ENCODE data around the gene AP4E1. TPM values are rescaled to one million over a fixed set of nuclear protein-coding genes. Genes with fewer than 3 reads are reported as not detected.

The AP4E1 gene
- polyA plus RNA-seq, 1 donor (not counting 4 experiments of a cell fraction or from before 2014, with no cell fraction given), result 7.9 TPM

DNA sequence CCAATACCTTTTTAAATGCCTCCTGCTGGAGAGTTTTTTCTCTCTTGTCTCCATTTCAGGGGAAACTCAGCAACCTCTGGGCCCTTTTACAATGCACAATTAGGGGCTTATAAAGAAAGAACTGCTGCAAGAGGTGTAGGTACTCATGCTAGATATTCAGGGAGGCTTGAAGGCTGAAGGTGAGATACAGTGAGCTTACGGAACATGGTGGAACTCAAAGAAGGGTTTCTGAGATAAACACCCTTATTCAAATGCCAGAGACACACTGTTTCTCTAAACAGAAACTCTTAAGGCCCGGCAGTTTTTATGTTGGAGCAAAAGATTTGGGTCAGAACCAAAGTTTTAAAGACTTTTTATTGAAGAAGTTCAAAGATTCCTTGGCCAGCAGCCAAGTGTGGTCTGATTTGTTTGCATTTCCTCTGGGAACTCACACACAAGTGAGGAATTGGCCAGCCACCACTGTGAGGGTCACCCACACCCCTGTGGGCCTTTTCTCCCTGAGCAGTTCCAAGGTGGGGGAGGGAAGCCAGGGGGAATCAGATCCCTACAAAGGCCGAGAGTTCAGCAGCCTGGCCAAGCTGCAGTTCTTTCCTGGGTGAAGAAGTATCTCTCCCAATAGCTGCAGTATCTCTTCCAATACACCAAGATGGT, 138.4 kb downstream of the AP4E1 start:
- no peaks in the 10 kb centered on the region for H3K9me3 ChIP-seq (ENCODE audit: control insufficient read depth, low read depth, low read length)

DNA sequence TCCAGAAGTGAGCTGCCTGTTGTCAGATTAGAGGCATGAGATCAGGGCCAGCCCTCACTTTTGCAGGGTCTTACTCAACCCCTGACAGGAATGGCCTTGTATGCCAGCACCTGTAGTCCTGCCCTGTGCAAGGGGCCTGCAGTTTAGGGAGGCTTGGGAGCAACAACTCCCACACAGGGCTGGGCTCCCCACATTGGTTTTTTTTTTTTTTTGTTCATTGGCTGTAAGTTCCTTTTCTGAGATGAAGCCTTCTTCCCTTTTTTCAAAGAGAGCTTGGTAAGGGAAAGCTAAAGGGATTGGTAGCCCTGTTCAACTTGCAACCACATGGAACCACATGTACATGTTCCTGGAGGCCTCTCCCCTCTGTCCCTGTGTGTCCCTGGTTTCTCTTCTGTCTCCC, 139.8 kb downstream of the AP4E1 start:
- H3K4me3 ChIP-seq (ENCODE audit: control insufficient read depth in 2 of 3, extremely low read depth in 1 of 3, insufficient read depth in 2 of 3, low read depth in 1 of 3, low read length in 3 of 3), result no peak overlapping the region
- H3K9ac ChIP-seq (ENCODE audit: control insufficient read depth, extremely low read depth, insufficient read depth, low read length), result no peak overlapping the region
- no peaks in the 10 kb centered on the region for H3K9me1 ChIP-seq (ENCODE audit: control insufficient read depth, extremely low read depth, insufficient read depth, low read length)
- H2AFZ ChIP-seq (ENCODE audit: control insufficient read depth, low read length), result no peak overlapping the region
- no peaks in the 10 kb centered on the region for H3K4me1 ChIP-seq (ENCODE audit: control insufficient read depth, extremely low read depth, insufficient read depth, low read length)
- no peaks in the 10 kb centered on the region for H3K79me2 ChIP-seq (ENCODE audit: control insufficient read depth, insufficient read depth, low read length)
- TF ChIP-seq, protein P1, sequence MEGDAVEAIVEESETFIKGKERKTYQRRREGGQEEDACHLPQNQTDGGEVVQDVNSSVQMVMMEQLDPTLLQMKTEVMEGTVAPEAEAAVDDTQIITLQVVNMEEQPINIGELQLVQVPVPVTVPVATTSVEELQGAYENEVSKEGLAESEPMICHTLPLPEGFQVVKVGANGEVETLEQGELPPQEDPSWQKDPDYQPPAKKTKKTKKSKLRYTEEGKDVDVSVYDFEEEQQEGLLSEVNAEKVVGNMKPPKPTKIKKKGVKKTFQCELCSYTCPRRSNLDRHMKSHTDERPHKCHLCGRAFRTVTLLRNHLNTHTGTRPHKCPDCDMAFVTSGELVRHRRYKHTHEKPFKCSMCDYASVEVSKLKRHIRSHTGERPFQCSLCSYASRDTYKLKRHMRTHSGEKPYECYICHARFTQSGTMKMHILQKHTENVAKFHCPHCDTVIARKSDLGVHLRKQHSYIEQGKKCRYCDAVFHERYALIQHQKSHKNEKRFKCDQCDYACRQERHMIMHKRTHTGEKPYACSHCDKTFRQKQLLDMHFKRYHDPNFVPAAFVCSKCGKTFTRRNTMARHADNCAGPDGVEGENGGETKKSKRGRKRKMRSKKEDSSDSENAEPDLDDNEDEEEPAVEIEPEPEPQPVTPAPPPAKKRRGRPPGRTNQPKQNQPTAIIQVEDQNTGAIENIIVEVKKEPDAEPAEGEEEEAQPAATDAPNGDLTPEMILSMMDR (optimal IDR thresholded peaks at IDR 0.05 in 1 of 3, IDR thresholded peaks at IDR 0.05 in 1 of 3, conservative IDR thresholded peaks at IDR 0.05 in 1 of 3; ENCODE audit: extremely low read depth in 1 of 3, insufficient read depth in 2 of 3, low read length in 3 of 3), result no peak
- TF ChIP-seq EZH2 (IDR thresholded peaks at IDR 0.05; ENCODE audit: low read length), result no peak
- no peaks in the 10 kb centered on the region for H3K27me3 ChIP-seq (ENCODE audit: control insufficient read depth, extremely low read depth, insufficient read depth, low read length)
- no peak overlapping the region for H3K4me2 ChIP-seq (ENCODE audit: control insufficient read depth, extremely low read depth, insufficient read depth, low read depth, low read length)
- dilution Hi-C loops (cut with MboI; ENCODE audit: extremely low pct_ligation_motif_present, low sequenced_read_pairs), result no loop called here
- H3K27ac ChIP-seq (ENCODE audit: control insufficient read depth, insufficient read depth, low read length), result no peak overlapping the region
- FAIRE-seq, result no peak
- no peak for DNase-seq (ENCODE audit: low read depth, low spot score)
- no peaks in the 10 kb centered on the region for H3K9me3 ChIP-seq (ENCODE audit: control insufficient read depth, low read depth, low read length)
- no peaks in the 10 kb centered on the region for H3K36me3 ChIP-seq (ENCODE audit: control insufficient read depth in 2 of 2, extremely low read depth in 1 of 2, insufficient read depth in 2 of 2, low read length in 2 of 2)
- H4K20me1 ChIP-seq (ENCODE audit: control insufficient read depth, extremely low read depth, insufficient read depth, low read length), result no peaks in the 10 kb centered on the region

More for the DNA sequence above, 138.4 kb downstream of the AP4E1 start:
- no peak for FAIRE-seq
- H3K9me1 ChIP-seq (ENCODE audit: control insufficient read depth, extremely low read depth, insufficient read depth, low read length), result no peaks in the 10 kb centered on the region
- no peak overlapping the region for H3K4me2 ChIP-seq (ENCODE audit: control insufficient read depth, extremely low read depth, insufficient read depth, low read depth, low read length)
- H2AFZ ChIP-seq (ENCODE audit: control insufficient read depth, low read length), result no peak overlapping the region
- H3K79me2 ChIP-seq (ENCODE audit: control insufficient read depth, insufficient read depth, low read length), result no peaks in the 10 kb centered on the region
- H3K9ac ChIP-seq (ENCODE audit: control insufficient read depth, extremely low read depth, insufficient read depth, low read length), result no peak overlapping the region
- no peak overlapping the region for H3K27ac ChIP-seq (ENCODE audit: control insufficient read depth, insufficient read depth, low read length)
- dilution Hi-C loops (cut with MboI; ENCODE audit: extremely low pct_ligation_motif_present, low sequenced_read_pairs), result no loop called here
- no peaks in the 10 kb centered on the region for H3K36me3 ChIP-seq (ENCODE audit: control insufficient read depth in 2 of 2, extremely low read depth in 1 of 2, insufficient read depth in 2 of 2, low read length in 2 of 2)
- no peaks in the 10 kb centered on the region for H3K4me1 ChIP-seq (ENCODE audit: control insufficient read depth, extremely low read depth, insufficient read depth, low read length)
- H3K27me3 ChIP-seq (ENCODE audit: control insufficient read depth, extremely low read depth, insufficient read depth, low read length), result no peaks in the 10 kb centered on the region
- H4K20me1 ChIP-seq (ENCODE audit: control insufficient read depth, extremely low read depth, insufficient read depth, low read length), result no peaks in the 10 kb centered on the region
- TF ChIP-seq EZH2 (IDR thresholded peaks at IDR 0.05; ENCODE audit: low read length), result no peak
- TF ChIP-seq, protein P1 (optimal IDR thresholded peaks at IDR 0.05 in 1 of 3, IDR thresholded peaks at IDR 0.05 in 1 of 3, conservative IDR thresholded peaks at IDR 0.05 in 1 of 3; ENCODE audit: extremely low read depth in 1 of 3, insufficient read depth in 2 of 3, low read length in 3 of 3), result no peak
- no peak overlapping the region for H3K4me3 ChIP-seq (ENCODE audit: control insufficient read depth in 2 of 3, extremely low read depth in 1 of 3, insufficient read depth in 2 of 3, low read depth in 1 of 3, low read length in 3 of 3)
- DNase-seq (ENCODE audit: low read depth, low spot score), result no peak

Data from keratinocyte (primary cell).